Activated T-cell treated with anti-CD3 and anti-CD28 coated beads for 24 hours (primary cell): ENCODE results near the gene CPLANE1.
"Not testable (repeated sequence)": the region's sequence is repeated elsewhere in the genome, so short reads cannot be mapped to it uniquely, and the experiment has no call there.

Experiments
- DNase-seq: peaks from one replicate; pipeline ENCODE4 v3.0.0-alpha.2; 2020; ENCODE audit warnings: low read depth

The CPLANE1 gene

DNA sequence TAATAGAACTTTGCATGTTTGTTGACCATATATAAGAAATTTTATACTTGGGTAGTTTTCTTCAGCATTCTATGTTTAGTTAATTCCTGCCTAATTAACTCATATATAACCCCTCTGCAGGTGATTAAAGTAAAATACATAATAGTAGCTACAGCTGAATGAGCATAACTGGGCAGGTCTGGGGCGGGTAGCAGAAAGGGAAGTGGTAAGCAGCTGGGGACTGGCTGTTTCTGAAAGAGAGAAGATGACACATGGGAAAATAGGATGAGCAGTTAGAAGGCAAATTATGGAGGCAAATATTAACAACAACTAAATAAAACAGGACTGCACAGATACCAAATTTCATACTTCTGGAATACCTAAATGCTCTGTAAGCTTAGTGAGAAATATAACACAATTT is 128.1 kb downstream of the CPLANE1 start:
- no peak for DNase-seq

DNA sequence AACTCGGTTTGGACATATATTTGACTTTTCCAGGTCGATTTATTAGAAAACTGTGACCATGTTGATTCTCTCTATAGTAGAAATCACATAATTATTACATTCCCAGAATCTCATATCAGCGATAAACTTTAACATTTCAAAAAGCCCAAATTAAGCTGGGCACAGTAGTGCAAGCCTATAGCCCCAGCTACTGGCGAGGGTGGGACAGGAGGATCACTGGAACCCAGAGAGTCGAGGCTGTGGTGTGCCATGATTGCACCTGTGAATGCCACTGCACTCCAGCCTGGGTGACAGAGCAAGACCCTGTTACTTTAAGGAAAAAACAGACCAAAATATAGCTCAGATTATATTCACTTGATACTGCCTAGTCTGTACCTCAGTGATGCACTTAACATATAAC is 128.9 kb downstream of the CPLANE1 start:
- DNase-seq: no peak

DNA sequence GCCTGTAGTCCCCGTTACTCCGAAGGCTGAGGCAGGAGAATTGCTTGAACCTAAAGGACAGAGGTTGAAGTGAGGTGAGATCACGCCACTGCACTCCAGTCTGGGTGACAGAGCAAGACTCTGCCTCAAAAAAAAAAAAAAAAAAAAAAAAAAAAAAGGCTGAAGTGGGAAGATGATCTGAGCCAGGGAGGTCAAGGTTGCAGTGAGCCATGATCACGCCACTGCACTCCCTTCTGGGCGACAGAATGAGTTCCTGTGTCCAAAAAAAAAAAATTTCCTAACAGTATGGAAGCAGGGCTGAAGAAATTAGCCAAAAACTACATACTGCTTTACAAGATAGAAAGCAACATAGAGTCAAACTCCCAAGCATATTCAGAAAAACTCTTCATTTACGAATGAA is 132.8 kb downstream of the CPLANE1 start:
- DNase-seq: no peak

DNA sequence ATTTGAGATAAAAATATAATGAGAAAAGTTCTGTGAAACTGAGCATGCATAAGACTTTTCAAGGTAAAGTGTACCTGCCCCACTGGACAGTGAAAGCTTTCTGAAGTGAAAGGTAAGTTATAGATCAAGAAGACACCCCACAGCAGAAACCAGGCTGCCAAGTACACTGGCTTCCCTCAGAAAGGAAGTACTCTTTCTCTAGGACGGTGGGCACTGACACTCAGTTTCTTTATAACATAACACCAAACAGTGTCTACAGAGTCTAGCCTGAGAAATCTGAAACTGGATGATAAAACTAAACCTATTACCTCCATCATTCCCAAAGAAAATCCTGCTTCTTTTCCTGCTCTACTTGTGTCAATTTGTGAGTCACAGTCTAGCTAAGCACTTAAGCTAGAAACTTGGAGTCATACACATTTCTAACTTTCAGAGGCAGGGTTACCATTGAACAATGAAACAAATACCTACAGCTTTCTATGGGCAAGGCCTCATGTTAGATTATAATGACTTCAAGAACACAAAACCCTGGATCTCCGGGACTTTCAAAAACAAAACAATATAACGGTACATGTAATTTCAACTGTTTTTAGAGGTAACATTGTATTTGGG is 136.7 kb downstream of the CPLANE1 start:
- DNase-seq: no peak

DNA sequence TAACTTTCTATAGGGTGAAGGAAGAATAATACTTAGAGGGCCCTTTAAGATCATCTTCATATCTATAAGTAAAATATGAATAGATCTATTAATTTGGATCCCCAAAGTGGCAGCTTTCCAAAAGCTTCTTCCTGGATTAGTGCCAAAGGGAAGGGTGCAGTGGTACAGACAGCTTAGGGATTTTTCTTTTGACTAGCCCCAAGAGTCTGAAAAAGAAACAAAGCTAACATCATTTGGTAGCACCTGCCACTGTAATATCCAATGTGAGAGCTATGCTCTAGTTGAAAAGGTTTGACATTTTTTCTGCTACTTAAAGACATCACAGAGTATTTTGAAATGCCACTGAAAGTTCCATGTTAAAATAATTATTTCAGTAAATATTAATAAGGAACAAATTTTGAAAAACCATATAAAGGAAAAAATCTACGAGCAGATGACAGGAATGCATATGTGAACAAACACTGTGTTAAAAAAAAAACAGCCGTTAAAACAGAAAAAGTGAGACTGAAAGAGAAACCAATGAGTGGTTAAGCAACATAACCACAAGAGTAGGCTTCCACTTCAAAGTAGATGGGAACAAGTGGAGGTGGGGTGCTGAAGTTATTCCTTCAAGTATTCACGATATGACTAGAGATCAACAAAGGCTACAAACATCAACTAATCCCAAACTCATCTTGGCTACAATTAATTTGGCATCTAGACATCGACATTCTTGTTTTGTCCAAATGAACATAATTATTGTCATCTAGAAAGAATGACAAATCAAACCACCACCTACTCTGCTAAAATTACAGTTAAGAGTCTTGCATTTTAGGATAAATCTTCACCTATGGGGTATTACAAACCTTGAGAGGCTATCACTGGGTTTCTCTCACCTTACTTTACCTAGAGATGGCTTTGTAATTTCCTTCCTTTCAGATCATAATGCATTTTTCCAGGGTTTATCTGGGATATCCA is 137.5 kb downstream of the CPLANE1 start:
- DNase-seq: peak; percentile 7

DNA sequence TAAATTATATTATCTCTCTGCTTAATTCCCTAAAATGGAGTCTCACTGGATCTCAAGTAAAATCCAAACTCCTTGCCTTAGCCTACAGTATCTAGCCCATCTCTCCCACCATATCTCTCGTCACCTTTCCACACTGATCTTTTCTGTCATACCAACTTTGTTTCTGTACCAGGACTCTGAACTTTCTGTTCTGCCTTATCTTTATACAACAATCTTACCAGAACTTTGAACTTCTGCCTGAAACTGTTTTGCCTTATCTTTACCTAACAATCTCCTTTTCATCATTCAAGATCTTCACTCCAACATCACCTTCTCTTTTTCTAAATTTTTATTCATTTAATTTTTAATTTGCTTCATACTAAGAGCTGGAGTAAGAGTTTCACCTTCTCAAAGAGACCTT is 139.0 kb downstream of the CPLANE1 start:
- DNase-seq: no peak

DNA sequence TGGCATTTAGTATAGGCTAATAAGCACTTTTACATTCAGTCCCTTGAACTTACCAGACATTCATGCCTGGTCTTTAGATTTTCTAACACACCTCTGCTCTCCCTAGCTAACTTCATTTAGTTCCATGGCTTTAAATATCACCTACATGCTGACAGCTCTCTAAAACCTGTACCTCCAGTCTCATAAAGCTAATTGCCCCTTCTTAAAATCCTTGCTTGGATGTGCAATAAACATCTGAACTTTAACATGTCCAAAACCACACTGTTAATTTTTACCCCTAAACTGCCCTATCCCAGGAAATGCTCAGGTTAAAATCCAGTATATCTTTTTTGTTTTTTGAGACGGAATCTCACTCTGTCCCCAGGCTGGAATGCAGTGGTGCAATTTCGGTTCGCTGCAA is 139.8 kb downstream of the CPLANE1 start:
- no peak for DNase-seq

DNA sequence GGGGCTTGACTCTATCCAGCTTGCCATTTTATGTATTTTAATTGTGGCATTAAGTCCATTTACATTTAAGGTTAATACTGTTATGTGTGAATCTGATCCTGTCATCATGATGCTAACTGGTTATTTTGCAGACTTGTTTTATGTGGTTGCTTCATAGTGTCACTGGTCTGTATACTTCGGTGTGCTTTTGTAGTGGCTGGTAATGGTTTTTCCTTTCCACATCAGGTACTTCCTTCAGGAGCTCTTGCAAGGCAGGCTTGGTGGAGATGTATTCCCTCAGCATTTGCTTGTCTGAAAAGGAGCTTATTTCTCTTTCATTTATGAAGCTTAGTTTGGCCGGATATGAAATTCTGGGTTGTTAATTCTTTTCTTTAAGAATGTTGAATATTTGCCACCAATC is 145.9 kb downstream of the CPLANE1 start:
- DNase-seq: no peak

DNA sequence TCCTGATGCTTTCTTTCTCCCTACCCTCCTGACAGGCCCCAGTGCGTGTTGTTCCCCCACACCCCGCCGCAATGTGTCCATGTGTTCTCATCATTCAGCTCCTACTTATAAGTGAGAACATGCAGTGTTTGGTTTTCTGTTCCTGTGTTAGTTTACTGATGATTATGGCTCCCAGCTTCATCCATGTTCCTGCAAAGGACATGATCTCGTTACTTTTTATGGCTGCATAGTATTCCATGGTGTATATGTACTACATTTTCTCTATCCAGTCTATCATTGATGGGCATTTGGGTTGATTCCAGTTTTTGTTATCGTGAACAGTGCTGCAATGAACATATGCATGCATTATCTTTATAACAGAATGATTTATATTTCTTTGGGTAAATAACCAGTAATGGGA is 149.9 kb downstream of the CPLANE1 start:
- not testable (repeated sequence) for DNase-seq

DNA sequence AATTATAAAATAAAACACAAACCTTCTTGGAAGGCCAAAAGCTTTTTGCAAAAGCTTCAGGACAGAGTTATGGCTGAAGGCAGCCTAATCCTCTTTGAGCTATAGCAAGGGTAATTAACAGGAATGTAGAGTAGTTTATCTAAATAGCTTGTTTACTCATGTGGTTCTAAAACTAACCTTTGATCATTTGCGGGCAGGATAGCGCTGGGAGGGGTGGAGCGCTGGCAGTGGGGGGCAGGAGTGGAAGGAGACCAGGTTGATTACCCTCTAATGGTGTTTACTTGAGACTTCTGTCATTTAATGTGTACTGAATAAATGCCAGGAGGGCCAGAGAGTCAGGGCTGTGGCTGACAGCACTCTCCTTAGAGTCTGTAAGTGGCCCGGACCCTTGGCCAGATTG is 155.4 kb downstream of the CPLANE1 start:
- not testable (repeated sequence) for DNase-seq

DNA sequence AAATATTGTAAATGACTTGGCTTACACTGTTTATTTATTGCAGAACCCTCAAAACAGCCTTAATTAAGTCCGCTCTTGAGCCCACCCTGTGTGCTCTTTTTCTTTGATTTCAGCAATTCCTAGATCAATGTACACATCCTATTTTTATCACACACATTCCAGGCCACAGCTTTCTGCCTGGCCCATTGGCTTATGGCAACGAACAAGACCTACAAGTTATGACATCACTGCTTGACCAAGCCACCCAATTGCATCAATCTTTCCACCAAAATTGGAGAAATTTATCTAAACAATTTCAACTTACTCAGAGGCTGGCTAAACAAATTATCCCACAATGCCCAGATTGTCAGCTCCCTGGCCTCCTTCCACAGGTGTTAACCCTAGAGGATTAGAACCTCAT is 158.4 kb downstream of the CPLANE1 start:
- DNase-seq: no peak

DNA sequence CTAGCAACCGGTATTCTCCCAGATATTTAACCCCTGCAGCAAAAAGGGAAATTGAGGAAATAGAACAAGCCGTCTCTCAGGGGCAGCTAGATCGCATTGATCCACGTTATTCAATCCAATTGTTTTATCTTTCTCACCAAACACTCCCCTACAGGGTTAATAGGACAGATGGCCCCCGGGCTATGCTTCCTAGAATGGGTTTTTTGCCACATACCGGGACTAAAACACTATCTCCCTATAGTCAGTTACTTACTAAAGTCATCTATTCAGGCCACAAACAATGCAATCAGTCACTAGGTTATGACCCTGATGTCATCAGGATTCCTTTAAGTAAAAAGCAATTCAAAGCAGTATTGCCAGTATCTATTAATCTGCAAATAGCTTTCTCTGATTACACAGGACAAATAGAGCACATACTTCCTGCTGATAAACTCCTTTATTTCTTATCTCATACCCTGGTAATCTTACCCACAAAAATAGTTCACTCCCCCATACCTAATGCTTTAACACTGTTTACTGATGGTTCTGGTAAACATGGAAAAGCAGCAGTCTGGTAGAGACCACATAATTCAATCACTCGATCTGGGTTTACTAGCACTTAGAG is 159.0 kb downstream of the CPLANE1 start:
- no peak for DNase-seq

DNA sequence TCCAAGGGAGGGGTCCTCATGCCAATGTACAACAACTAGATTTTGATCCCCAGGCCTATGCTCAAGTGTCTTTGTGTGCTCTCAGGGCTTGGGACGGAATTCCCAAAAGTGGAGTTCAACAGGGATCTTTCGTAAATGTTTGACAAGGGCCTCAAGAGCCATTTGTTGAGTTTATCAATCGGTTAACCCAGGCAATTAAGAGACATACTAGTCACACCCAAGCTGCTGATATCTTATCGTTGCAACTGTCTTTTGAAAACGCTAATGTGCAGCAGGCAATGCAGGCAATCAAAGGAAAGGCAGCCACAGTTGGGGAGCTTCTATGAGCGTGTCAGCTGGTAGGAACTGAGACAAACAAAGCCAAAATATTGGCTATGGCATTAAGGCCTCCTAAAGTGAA is 161.2 kb downstream of the CPLANE1 start:
- DNase-seq: no peak

DNA sequence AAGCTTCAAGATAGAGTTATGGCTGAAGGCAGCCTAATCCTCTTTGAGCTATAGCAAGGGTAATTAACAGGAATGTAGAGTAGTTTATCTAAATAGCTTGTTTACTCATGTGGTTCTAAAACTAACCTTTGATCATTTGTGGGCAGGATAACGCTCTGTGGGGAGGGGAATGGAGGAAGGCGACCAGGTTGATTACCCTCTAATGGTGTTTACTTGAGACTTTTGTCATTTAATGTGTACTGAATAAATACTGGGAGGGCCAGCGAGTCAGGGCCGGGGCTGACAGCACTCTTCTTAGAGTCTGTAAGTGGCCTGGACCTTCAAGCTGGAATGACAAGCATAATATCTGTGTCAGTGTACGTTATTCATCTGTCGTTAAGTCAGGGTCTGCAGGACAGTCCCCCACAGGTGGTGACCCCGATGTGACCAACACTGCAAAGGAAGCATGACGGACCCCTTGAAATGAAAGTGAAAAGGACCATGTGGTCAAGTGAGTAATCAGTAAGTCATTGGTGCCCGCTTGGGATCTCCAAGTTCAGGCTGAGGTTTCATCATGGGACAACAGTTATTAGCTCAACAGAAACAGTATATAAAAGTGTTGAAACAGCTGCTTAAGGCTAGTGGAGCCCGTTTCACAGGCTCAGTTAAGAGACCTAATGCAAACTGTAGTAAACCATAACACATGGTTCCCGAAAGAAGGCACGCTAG is 162.6 kb downstream of the CPLANE1 start:
- DNase-seq: no peak

DNA sequence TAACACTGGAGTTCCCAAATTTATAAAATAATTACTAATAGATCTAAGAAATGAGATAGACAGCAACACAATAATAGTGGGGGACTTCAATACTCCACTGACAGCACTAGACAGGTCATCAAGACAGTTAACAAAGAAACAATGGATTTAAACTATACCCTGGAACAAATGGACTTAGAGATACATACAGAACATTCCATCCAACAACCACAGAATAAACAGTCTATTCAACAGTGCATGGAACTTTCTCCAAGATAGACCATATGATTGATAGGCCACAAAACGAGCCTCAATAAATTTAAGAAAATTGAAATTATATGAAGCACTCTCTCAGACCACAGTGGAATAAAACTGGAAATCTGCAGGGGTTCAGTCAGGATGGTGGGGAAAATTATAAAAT is 163.2 kb downstream of the CPLANE1 start:
- not testable (repeated sequence) for DNase-seq

DNA sequence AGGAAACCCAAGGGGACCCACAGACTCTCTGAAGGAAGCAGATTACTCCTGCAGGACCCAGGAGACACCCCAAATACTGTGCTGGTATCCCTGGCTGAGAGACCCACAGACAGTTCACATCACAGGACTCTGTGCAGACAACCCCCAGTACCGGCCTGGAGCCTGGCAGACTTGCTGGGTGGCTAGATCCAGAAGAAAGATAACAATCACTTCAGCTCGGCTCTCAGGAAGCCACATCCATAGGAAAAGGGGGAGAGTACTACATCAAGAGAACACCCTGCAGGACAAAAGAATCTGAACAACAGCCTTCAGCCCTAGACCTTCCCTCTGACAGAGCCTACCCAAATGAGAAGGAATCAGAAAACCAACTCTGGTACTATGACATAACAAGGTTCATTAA is 166.2 kb downstream of the CPLANE1 start:
- DNase-seq: not testable (repeated sequence)

DNA sequence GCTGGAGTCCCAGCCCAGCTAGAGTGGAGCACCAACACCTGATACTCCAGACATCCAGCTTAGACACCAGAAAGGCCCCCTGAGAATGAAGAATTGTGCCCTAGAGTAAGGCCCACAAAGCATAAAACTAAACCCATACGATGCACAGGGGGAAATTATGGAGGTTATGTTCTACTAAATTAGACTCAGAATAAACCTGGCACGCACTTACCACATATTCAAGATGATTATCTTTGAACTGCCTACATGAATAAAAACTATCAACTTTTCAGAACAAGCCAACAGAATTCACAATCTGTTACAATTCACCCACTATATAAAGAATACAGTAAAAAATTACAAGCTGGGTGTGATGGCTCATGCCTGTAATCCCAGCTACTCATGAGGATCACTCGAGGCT is 168.5 kb downstream of the CPLANE1 start:
- DNase-seq: no peak

DNA sequence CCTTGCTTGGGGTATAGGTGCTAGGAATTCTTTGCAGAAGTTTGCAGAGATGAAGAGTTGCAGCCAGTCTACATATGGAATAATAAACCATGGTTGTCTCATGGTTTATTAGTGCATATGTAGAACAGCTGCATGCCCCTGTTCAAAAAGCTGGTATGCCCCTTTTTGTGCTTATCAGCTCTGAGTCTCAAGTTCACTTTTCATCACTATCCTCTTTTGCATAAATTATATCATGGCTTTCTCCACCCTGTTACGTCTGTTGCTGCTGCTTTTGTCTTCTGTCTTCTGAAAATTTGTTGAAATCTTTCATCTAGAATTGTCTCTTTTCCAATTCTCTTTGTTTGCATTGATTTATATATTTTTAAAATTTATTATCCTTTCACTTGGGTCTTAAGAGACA is 172.0 kb downstream of the CPLANE1 start:
- no peak for DNase-seq

DNA sequence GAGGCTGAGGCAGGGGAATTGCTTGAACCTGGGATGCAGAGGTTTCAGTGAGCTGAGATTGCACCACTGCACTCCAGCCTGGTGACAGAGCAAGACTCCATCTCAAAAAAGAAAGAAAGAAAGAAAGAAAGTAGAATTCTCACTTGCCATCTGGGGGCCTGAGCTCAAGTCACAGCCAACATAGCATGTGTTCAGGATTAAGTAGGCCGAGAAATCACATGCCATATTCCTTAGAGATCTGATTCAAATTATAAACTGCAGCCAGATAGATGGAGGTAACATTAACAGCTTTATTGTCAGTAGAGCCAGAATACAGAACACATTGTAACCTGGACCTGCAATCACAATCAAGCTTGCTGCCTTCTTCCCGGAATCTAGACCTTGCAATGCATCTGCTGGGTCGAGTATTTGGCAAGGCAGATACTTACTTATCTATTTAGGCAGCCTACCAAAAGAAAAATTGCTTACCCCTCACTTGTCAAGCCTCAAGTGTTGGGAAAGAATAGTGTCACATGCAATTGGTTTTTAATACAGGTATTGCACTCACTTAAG is 173.7 kb downstream of the CPLANE1 start:
- DNase-seq: no peak

DNA sequence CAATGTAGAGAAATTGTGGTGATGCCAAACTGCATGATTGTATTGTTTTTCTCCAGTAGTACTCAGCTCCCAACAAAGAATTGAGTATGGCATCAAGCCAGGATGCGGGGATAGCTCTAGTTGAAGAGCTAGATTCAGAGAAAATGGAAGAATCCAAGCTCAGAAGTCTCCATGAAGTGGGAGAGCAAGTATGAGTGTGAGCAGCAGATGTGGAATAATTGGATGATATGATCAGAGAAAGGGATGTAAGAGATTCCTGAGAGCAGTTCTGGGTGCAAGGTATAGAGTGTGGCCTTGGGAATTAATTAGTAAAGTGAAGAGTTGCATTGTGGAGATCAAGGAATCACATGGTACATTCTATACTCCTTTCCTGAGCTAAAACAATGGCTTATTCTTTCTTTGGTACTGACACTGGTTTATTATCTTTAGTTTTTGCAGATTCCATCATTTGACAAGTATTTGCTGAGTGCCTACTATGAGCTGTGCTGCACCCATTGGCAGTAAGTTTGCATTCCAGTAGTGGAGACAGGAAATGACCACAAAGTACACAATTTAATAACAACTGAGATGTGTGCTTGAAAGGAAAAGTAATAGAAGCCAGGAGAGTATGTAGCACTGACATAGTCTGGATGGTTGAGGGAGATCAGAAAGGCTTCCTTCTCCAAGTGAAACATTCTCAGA is 177.1 kb downstream of the CPLANE1 start:
- no peak for DNase-seq

DNA sequence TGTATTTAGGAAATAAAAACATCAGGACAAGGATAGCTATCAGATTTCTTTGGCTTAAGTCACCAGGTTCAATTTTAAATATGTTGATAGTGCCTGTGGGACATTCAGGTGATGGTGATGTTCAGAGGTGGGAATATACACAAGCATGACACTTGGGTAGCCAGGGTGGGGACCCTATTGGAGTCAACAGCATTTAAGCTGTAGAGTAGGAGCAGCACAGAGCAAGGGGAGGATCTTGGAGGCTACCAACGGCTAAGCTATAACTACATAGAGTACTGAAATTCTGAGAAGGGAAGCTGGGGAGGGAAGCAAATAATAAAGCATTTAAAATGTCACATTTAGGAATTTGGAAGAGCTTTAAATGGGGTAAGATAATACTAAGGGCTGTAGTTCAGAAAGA is 177.7 kb downstream of the CPLANE1 start:
- DNase-seq: no peak

DNA sequence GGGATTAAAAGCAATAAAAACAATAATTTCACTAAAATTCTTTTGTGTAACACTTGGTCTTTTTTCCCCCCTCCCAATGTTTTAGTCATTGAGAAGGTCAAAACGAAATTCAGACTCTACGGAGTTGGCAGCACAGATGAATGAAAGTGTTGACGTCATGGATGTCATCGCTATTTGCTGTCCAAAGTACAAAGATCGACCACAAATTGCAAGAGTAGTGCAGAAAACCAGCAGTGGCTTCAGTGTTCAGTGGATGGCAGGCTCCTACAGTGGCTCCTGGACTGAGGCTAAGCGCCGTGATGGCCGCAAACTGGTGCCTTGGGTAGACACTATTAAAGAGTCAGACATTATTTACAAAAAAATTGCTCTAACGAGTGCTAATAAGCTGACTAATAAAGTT is 184.7 kb downstream of the CPLANE1 start:
- DNase-seq: no peak
